ENCODE results near the gene RER1. TPM values are rescaled to one million over a fixed set of nuclear protein-coding genes. Genes with fewer than 3 reads are reported as not detected.

RER1 gene
- total RNA-seq, 4 donors from 2014 or later: 51.1 to 60.5 (median 55.4) TPM

DNA sequence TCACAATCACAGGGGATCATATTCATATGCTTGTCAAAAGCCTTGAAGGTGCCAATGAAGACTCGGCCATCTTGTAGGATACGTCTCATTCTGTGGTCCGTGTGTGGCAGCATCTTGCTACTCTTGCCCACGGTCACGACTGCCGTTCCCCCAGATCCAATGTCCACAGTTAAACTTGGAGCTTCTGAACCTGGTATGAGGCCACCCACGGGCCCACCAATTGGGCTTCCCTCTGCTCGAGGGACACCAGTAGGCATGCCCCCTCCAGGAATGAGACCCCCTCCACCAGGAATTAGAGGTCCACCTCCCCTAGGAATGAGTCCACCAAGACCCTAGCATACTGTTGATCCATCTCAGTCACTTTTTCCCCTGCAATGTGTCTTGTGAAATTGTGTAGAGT, 39.9 kb upstream of the RER1 start:
- in situ Hi-C loops (cut with MboI; ENCODE audit: low sequenced_read_pairs in 4 of 4): no loop called here
- DNase-seq: no peak
- Histone ChIP-seq H3K27ac (no peak overlapping the region), H3K4me1 (no peaks in the 10 kb centered on the region), H3K27me3 (no peaks in the 10 kb centered on the region), H3K4me3 (no peak overlapping the region), H3K36me3 (no peaks in the 10 kb centered on the region), H3K9me3 (no peaks in the 10 kb centered on the region)
- no peak for TF ChIP-seq POLR2A (IDR thresholded peaks at IDR 0.05)
- TF ChIP-seq, protein P1, sequence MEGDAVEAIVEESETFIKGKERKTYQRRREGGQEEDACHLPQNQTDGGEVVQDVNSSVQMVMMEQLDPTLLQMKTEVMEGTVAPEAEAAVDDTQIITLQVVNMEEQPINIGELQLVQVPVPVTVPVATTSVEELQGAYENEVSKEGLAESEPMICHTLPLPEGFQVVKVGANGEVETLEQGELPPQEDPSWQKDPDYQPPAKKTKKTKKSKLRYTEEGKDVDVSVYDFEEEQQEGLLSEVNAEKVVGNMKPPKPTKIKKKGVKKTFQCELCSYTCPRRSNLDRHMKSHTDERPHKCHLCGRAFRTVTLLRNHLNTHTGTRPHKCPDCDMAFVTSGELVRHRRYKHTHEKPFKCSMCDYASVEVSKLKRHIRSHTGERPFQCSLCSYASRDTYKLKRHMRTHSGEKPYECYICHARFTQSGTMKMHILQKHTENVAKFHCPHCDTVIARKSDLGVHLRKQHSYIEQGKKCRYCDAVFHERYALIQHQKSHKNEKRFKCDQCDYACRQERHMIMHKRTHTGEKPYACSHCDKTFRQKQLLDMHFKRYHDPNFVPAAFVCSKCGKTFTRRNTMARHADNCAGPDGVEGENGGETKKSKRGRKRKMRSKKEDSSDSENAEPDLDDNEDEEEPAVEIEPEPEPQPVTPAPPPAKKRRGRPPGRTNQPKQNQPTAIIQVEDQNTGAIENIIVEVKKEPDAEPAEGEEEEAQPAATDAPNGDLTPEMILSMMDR (IDR thresholded peaks at IDR 0.05 in 4 of 5, conservative IDR thresholded peaks at IDR 0.05 in 1 of 5): no peak
- no peak for ATAC-seq
- intact Hi-C loops (cut with DNase I; ENCODE audit: low total_unique reads): no loop called here

DNA sequence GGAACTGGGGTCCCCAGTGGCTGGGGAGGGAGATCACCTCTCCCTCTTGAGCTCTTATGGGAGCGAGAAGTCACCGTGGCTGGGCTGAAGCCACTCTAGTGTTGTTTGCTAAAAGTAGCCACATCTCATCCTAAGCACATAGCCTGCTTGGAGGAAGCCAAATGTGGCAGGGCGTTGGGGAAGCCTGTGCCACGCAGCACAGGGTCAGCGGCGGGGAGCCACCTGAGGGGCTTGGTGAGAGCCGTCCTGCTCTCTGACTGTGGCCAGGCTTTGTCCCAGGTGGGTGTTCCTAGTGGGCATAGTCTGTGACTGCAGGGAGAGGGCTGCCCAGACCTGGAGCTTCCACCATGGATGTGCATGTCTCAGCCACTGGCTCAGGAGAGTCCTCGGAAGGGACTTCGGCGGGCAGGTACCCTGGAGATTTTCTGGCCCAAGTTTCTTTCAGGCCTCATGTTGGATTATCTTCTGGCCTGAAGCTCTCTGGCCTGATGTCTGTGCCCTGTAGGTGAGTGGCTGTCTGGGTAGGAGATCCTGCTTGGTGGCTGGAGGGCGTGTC, 39.2 kb upstream of the RER1 start:
- in situ Hi-C loops (cut with MboI; ENCODE audit: low sequenced_read_pairs in 4 of 4): no loop called here
- no peak for ATAC-seq
- H3K27ac ChIP-seq: no peak overlapping the region

DNA sequence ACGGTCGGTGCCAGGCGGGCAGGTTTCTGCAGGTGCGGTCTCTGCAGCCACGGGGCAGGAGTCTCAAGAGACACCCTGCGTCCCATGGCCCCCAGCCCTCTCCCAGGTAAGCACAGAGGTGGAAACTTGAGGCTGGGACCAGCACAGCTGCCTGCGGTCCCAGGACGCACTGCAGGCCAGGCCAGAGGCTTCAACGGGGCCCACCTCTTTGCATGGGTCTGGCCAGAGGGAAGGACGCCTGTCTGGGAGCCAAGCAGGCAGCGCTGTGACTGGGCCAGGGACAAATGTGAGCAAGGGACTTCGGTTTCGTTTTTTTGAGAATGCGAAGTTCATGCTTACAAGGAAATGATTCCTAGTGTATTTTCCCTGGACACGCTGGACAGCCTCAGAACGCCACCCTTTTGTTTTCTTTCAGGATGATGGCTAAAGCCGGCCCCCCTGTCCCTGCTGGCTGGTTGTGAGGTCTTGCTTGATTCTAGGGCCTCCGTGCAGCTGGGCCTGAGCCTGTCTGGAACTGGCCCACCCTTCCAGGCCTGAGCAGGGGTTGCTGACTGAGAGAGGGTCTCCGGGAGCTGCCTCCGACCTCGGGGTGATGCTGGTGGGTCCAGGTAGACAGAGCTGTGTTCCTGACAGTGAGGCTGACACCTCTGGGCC, 38.6 kb upstream of the RER1 start:
- intact Hi-C loops (cut with DNase I; ENCODE audit: low total_unique reads): no loop called here
- no peak overlapping the region for H3K27ac ChIP-seq
- no peaks in the 10 kb centered on the region for H3K9me3 ChIP-seq
- no peak for ATAC-seq
- no peak for DNase-seq
- no peak overlapping the region for H3K4me3 ChIP-seq
- no peaks in the 10 kb centered on the region for H3K4me1 ChIP-seq
- H3K27me3 ChIP-seq: no peaks in the 10 kb centered on the region
- no peaks in the 10 kb centered on the region for H3K36me3 ChIP-seq
- TF ChIP-seq, protein P1 (IDR thresholded peaks at IDR 0.05 in 4 of 5, conservative IDR thresholded peaks at IDR 0.05 in 1 of 5): no peak
- in situ Hi-C loops (cut with MboI; ENCODE audit: low sequenced_read_pairs in 4 of 4): no loop called here

More for the DNA sequence above, 39.2 kb upstream of the RER1 start:
- no peak for DNase-seq
- intact Hi-C loops (cut with DNase I; ENCODE audit: low total_unique reads): no loop called here
- H3K4me1 ChIP-seq: no peaks in the 10 kb centered on the region
- TF ChIP-seq POLR2A (IDR thresholded peaks at IDR 0.05): no peak
- TF ChIP-seq, protein P1 (IDR thresholded peaks at IDR 0.05 in 4 of 5, conservative IDR thresholded peaks at IDR 0.05 in 1 of 5): no peak
- H3K9me3 ChIP-seq: no peaks in the 10 kb centered on the region
- H3K27me3 ChIP-seq: no peaks in the 10 kb centered on the region
- H3K4me3 ChIP-seq: no peak overlapping the region
- H3K36me3 ChIP-seq: no peaks in the 10 kb centered on the region

DNA sequence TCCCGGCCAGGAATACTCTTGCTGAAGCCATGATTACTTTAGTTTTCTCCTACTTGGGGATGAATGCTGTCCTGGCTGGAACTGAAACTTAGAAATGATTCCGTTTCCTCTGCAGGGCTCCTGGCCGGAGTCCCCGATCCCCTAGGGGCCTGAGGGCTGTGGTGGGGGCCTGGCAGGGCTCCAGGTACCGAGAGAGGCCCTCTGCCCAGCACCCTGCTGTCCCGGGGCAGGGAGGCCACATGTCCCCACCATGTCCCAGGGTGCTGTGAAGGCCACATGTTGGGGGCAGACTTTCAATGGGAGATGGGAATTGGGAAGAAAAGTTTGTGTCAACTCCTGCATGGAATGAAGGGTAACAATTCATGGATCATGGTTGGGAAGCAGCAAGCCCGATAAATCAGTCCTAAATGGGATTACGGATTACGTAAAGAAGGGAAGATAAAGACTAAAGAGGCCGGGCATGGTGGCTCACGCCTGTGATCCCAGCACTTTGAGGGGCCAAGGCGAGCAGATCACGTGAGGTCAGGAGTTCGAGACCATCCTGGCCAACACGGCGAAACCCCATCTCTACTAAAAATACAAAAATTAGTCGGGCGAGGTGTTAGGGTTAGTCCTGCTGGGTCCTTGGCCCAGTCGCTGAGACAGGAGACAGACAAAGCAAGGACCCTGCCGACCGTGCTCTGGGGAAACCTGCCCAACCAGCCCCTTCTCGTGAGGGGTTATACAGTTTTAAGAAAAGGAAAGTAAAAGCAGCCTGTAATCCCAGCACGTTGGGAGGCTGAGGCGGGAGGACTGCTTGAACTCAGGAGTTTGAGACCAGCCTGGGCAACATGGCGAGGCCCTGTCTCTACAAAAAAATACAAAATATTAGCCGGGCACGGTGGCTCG, 37.8 kb upstream of the RER1 start:
- H3K36me3 ChIP-seq: no peaks in the 10 kb centered on the region
- TF ChIP-seq, protein P1 (IDR thresholded peaks at IDR 0.05 in 4 of 5, conservative IDR thresholded peaks at IDR 0.05 in 1 of 5): no peak
- TF ChIP-seq POLR2A (IDR thresholded peaks at IDR 0.05): no peak
- no peak overlapping the region for H3K4me3 ChIP-seq
- no peaks in the 10 kb centered on the region for H3K9me3 ChIP-seq
- H3K27me3 ChIP-seq: no peaks in the 10 kb centered on the region
- no peaks in the 10 kb centered on the region for H3K4me1 ChIP-seq
- DNase-seq (no peak), ATAC-seq (no peak)
- no peak overlapping the region for H3K27ac ChIP-seq
- intact Hi-C loops (cut with DNase I; ENCODE audit: low total_unique reads): no loop called here
- in situ Hi-C loops (cut with MboI; ENCODE audit: low sequenced_read_pairs in 4 of 4): no loop called here

Data from gastrocnemius medialis (tissue), 4 donors.